GM23338 (cell line): ENCODE data around the gene PTPRN2. TPM values are rescaled to one million over a fixed set of nuclear protein-coding genes. Genes with fewer than 3 reads are reported as not detected.

ENCODE experiments used
- ATAC-seq: fragments of 200-7000 bp; cut with Tn5 transposase; 3 replicates; pipeline ENCODE4 v1.9.1; 2020
- DNase-seq: peaks from one replicate; pipeline ENCODE4 v3.0.0-alpha.2; 2015; ENCODE audit warnings: low spot score
- H2AFZ ChIP-seq: fragments of 200-600 bp; sonication (generic); 2 replicates; pipeline ENCODE4 v1.8.0; 2016; ENCODE audit warnings: antibody characterized with exemption, mild to moderate bottlenecking, moderate library complexity
- H3F3A ChIP-seq: fragments of 200-600 bp; sonication (generic); replicated peaks from 2 replicates; pipeline ENCODE4 v1.8.0; 2017; ENCODE audit warnings: antibody characterized with exemption, mixed run types, low read depth
- H3K27ac ChIP-seq: fragments of 200-600 bp; sonication (generic); 2 replicates; pipeline ENCODE4 v1.6.1; 2016; ENCODE audit warnings: low read depth
- H3K27me3 ChIP-seq: fragments of 200-600 bp; sonication (generic); 2 replicates; pipeline ENCODE4 v1.8.0; 2016; ENCODE audit warnings: mild to moderate bottlenecking, mixed run types, moderate library complexity; ENCODE audit not compliant: insufficient read depth
- H3K36me3 ChIP-seq: fragments of 200-600 bp; sonication (generic); 2 replicates; pipeline ENCODE4 v1.8.0; 2016; ENCODE audit warnings: mild to moderate bottlenecking; ENCODE audit not compliant: insufficient read depth
- H3K4me1 ChIP-seq: fragments of 200-600 bp; sonication (generic); 2 replicates; pipeline ENCODE4 v1.8.0; 2016; ENCODE audit warnings: mild to moderate bottlenecking, moderate library complexity; ENCODE audit not compliant: insufficient read depth
- H3K4me2 ChIP-seq: fragments of 200-600 bp; sonication (generic); 2 replicates; pipeline ENCODE4 v1.7.1; 2017; ENCODE audit warnings: mixed run types
- H3K4me3 ChIP-seq: fragments of 200-600 bp; sonication (generic); 2 replicates; pipeline ENCODE4 v1.6.1; 2016; ENCODE audit warnings: mixed run types
- H3K79me2 ChIP-seq: fragments of 200-600 bp; sonication (generic); replicated peaks from 2 replicates; pipeline ENCODE4 v1.8.0; 2017; ENCODE audit warnings: mild to moderate bottlenecking; ENCODE audit not compliant: insufficient read depth
- H3K9me2 ChIP-seq: fragments of 200-600 bp; sonication (generic); 2 replicates; pipeline ENCODE4 v1.8.0; 2017; ENCODE audit not compliant: insufficient read depth
- H4K20me1 ChIP-seq: fragments of 200-600 bp; sonication (generic); replicated peaks from 2 replicates; pipeline ENCODE4 v1.8.0; 2017; ENCODE audit warnings: mild to moderate bottlenecking; ENCODE audit not compliant: insufficient read depth
- H3K27ac Mint-ChIP-seq: 2 replicates; pipeline ENCODE4 v1.8.0; 2020; ENCODE audit warnings: inconsistent platforms, mild to moderate bottlenecking, moderate library complexity, mixed read lengths
- H3K27me3 Mint-ChIP-seq: 3 replicates; pipeline ENCODE4 v1.8.0; 2022; ENCODE audit warnings: low read depth, mild to moderate bottlenecking, moderate library complexity, mixed read lengths, inconsistent platforms; ENCODE audit not compliant: insufficient read depth, poor library complexity
- H3K36me3 Mint-ChIP-seq: 3 replicates; pipeline ENCODE4 v1.8.0; 2021; ENCODE audit warnings: low read depth, mild to moderate bottlenecking, inconsistent platforms, moderate library complexity, mixed read lengths
- H3K4me1 Mint-ChIP-seq: 3 replicates; pipeline ENCODE4 v1.8.0; 2020; ENCODE audit warnings: mild to moderate bottlenecking, inconsistent platforms, mixed read lengths
- H3K4me3 Mint-ChIP-seq: 3 replicates; pipeline ENCODE4 v1.8.0; 2021; ENCODE audit warnings: moderate library complexity, mild to moderate bottlenecking, inconsistent platforms, mixed read lengths
- H3K9me3 Mint-ChIP-seq: 3 replicates; pipeline ENCODE4 v1.8.0; 2020; ENCODE audit warnings: moderate library complexity, mild to moderate bottlenecking, inconsistent platforms, mixed read lengths
- ETS1 ChIP-seq: IDR thresholded peaks from 2 replicates; pipeline ENCODE4 v1.6.1; 2016; ENCODE audit warnings: antibody characterized with exemption
- JUNB ChIP-seq: IDR thresholded peaks from one replicate; pipeline ENCODE4 v1.6.1; 2016; ENCODE audit warnings: antibody characterized with exemption; ENCODE audit not compliant: unreplicated experiment
- STAT1 ChIP-seq: IDR thresholded peaks from one replicate; pipeline ENCODE4 v1.6.1; 2016; ENCODE audit warnings: antibody characterized with exemption; ENCODE audit not compliant: unreplicated experiment
- ZNF462 ChIP-seq: fragments of 250-450 bp; sonication (Bioruptor Pico); IDR thresholded peaks from 2 replicates; pipeline ENCODE4 v1.5.0; 2020; ENCODE audit warnings: mild to moderate bottlenecking, moderate library complexity
- polyA plus RNA-seq: library from polyadenylated mRNA; unstranded; fragments of >200 nt; fragmentation: Nextera tagmentation; extraction: Ambion mirVana; gene quantifications from 2 replicates; pipeline ENCODE4 v1.2.1, GENCODE V29; 2016
- total RNA-seq: library from RNA; depleted of rRNA; stranded (reverse); fragments of >200 nt; shearing (Covaris generic); gene quantifications from 2 replicates; pipeline ENCODE4 v1.2.3, GENCODE V29; 2014
- TF ChIP-seq, protein P1 (sequence below): IDR thresholded peaks from one replicate; pipeline ENCODE4 v1.6.1; 2018; ENCODE audit warnings: antibody characterized with exemption; ENCODE audit not compliant: unreplicated experiment

The PTPRN2 gene
- total and polyA plus RNA-seq, 2 experiments from 2014 or later, result 0.87 to 4.0 TPM

GRCh38 chr7:158125721-158126120 is 461.9 kb downstream of the PTPRN2 start (continued):
- TF ChIP-seq ZNF462 (no peak), ETS1 (no peak), JUNB (no peak)

GRCh38 chr7:158125091-158125490 is 462.5 kb downstream of the PTPRN2 start:
- Histone ChIP-seq H3K9me2 (no peaks in the 10 kb centered on the region), H2AFZ (no peak overlapping the region), H3K4me1 (no peaks in the 10 kb centered on the region), H3F3A (no peaks in the 10 kb centered on the region), H3K4me2 (no peak overlapping the region), H3K79me2 (no peaks in the 10 kb centered on the region), H3K27ac (no peak overlapping the region), H3K4me3 (no peak overlapping the region), H3K36me3 (peaks cover 4% of the 10 kb centered on the region; the same call in 1 of the 2 replicates), H4K20me1 (no peaks in the 10 kb centered on the region), H3K27me3 (no peaks in the 10 kb centered on the region)
- Mint-ChIP-seq H3K27me3 (peaks cover 7% of the 10 kb centered on the region), H3K36me3 (peaks cover 52% of the 10 kb centered on the region), H3K9me3 (peaks cover 57% of the 10 kb centered on the region), H3K27ac (no peak overlapping the region), H3K4me3 (no peak overlapping the region), H3K4me1 (no peaks in the 10 kb centered on the region)
- DNase-seq, result no peak
- no peak for ATAC-seq
- TF ChIP-seq STAT1 (no peak), JUNB (no peak), ZNF462 (no peak)
- TF ChIP-seq, protein P1, sequence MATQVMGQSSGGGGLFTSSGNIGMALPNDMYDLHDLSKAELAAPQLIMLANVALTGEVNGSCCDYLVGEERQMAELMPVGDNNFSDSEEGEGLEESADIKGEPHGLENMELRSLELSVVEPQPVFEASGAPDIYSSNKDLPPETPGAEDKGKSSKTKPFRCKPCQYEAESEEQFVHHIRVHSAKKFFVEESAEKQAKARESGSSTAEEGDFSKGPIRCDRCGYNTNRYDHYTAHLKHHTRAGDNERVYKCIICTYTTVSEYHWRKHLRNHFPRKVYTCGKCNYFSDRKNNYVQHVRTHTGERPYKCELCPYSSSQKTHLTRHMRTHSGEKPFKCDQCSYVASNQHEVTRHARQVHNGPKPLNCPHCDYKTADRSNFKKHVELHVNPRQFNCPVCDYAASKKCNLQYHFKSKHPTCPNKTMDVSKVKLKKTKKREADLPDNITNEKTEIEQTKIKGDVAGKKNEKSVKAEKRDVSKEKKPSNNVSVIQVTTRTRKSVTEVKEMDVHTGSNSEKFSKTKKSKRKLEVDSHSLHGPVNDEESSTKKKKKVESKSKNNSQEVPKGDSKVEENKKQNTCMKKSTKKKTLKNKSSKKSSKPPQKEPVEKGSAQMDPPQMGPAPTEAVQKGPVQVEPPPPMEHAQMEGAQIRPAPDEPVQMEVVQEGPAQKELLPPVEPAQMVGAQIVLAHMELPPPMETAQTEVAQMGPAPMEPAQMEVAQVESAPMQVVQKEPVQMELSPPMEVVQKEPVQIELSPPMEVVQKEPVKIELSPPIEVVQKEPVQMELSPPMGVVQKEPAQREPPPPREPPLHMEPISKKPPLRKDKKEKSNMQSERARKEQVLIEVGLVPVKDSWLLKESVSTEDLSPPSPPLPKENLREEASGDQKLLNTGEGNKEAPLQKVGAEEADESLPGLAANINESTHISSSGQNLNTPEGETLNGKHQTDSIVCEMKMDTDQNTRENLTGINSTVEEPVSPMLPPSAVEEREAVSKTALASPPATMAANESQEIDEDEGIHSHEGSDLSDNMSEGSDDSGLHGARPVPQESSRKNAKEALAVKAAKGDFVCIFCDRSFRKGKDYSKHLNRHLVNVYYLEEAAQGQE, result no peak
